ENCODE results near the gene PPP1R1A. TPM values are rescaled to one million over a fixed set of nuclear protein-coding genes. Genes with fewer than 3 reads are reported as not detected.

PPP1R1A gene
- total RNA-seq, 2 donors from 2014 or later: 0.87 to 12.0 TPM

DNA sequence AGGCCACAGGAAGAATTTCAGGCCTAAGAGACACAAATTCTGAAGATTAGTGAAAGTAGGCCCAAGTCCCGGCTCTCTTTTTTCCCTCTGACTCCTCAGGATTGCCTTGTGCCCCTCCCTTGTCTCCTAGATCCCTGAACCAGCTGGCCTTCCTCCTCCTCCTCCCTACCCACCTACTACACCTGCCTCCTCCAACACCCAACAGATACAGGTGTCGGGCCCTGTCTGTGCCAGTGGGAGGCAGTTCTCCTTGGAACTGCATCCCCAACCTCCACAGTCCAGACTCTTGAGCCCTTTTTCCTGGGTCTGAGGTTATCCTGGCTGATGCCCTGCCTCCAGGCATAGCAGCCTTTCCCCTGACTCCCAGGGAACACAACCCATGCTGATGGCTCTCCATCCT is 1.8 kb downstream of the PPP1R1A start:
- no peak overlapping the region for H3K27ac ChIP-seq
- no peaks in the 10 kb centered on the region for H3K4me1 ChIP-seq (replicated peaks)
- H3K4me3 ChIP-seq: no peak overlapping the region
- no peaks in the 10 kb centered on the region for H3K9me3 ChIP-seq
- intact Hi-C loops (cut with DNase I): no loop called here
- H3K36me3 ChIP-seq: no peaks in the 10 kb centered on the region
- no peak for DNase-seq (ENCODE audit: low spot score)
- WGBS: 96% methylated on average over 2 of the region's 2 CpGs
- TF ChIP-seq POLR2AphosphoS5 (IDR thresholded peaks at IDR 0.05) (no peak), CTCF (IDR thresholded peaks at IDR 0.05) (no peak), POLR2A (IDR thresholded peaks at IDR 0.05) (no peak)
- H3K27me3 ChIP-seq (replicated peaks; ENCODE audit: insufficient read depth): no peaks in the 10 kb centered on the region

GRCh38 chr12:54585243-54585642 is 3.2 kb downstream of the PPP1R1A start:
- 95% methylated on average over 2 of the region's 2 CpGs for WGBS
- DNase-seq (ENCODE audit: low spot score): no peak
- Histone ChIP-seq H3K27ac (no peak overlapping the region), H3K36me3 (no peaks in the 10 kb centered on the region), H3K9me3 (no peaks in the 10 kb centered on the region), H3K4me1 (replicated peaks) (no peaks in the 10 kb centered on the region), H3K27me3 (replicated peaks; ENCODE audit: insufficient read depth) (no peaks in the 10 kb centered on the region), H3K4me3 (no peak overlapping the region)
- intact Hi-C loops (cut with DNase I): no loop called here
- no peak for TF ChIP-seq POLR2A (IDR thresholded peaks at IDR 0.05)
- no peak for TF ChIP-seq POLR2AphosphoS5 (IDR thresholded peaks at IDR 0.05)
- TF ChIP-seq CTCF (IDR thresholded peaks at IDR 0.05): no peak

- no peak for DNase-seq (ENCODE audit: low spot score)
- WGBS: 64% methylated on average over 9 of the region's 9 CpGs
- Histone ChIP-seq H3K4me3 (no peak overlapping the region), H3K4me1 (replicated peaks) (no peaks in the 10 kb centered on the region), H3K9me3 (no peaks in the 10 kb centered on the region), H3K27me3 (replicated peaks; ENCODE audit: insufficient read depth) (no peaks in the 10 kb centered on the region), H3K27ac (no peak overlapping the region), H3K36me3 (no peaks in the 10 kb centered on the region)
- TF ChIP-seq CTCF (IDR thresholded peaks at IDR 0.05) (no peak), POLR2A (IDR thresholded peaks at IDR 0.05) (no peak), POLR2AphosphoS5 (IDR thresholded peaks at IDR 0.05) (no peak)
- intact Hi-C loops (cut with DNase I): loop anchor here (5.0 kb wide), 1 partner anchor 373 kb away; no protein-coding TSS in a partner anchor
These were observed 4.3 kb downstream of the PPP1R1A start for GRCh38 chr12:54584128-54584527.

GRCh38 chr12:54583726-54584125 is 4.7 kb downstream of the PPP1R1A start:
- 66% methylated on average over 4 of the region's 4 CpGs for WGBS
- intact Hi-C loops (cut with DNase I): loop anchor here (5.0 kb wide), 1 partner anchor 374 kb away; no protein-coding TSS in a partner anchor
- H3K4me3 ChIP-seq: no peak overlapping the region

More at GRCh38 chr12:54583726-54584125, 4.7 kb downstream of the PPP1R1A start:
- DNase-seq (ENCODE audit: low spot score): no peak
- H3K27me3 ChIP-seq (replicated peaks; ENCODE audit: insufficient read depth): no peaks in the 10 kb centered on the region
- no peaks in the 10 kb centered on the region for H3K4me1 ChIP-seq (replicated peaks)
- H3K36me3 ChIP-seq: no peaks in the 10 kb centered on the region
- no peak overlapping the region for H3K27ac ChIP-seq
- no peak for TF ChIP-seq POLR2AphosphoS5 (IDR thresholded peaks at IDR 0.05)
- TF ChIP-seq POLR2A (IDR thresholded peaks at IDR 0.05): no peak
- TF ChIP-seq CTCF (IDR thresholded peaks at IDR 0.05): no peak
- no peaks in the 10 kb centered on the region for H3K9me3 ChIP-seq

Data from prostate gland (tissue), 2 donors.